22Rv1 (cell line): ENCODE data around the gene MORC3.

Experiments used
- H3K27ac ChIP-seq: fragments of 450-650 bp; 2 replicates; pipeline ENCODE4 v1.5.1; 2017
- CTCF ChIP-seq: fragments of 450-650 bp; IDR thresholded peaks from 2 replicates; pipeline ENCODE4 v1.5.1; 2017; ENCODE audit warnings: mild to moderate bottlenecking
- ZFX ChIP-seq: fragments of 450-650 bp; IDR thresholded peaks from 2 replicates; pipeline ENCODE4 v1.6.1; 2017; ENCODE audit warnings: antibody characterized with exemption, borderline replicate concordance

The MORC3 gene

GRCh38 chr21:36423771-36424433 lies 103.9 kb downstream of the MORC3 start:
- no peak overlapping the region for H3K27ac ChIP-seq
- TF ChIP-seq CTCF, result no peak
- TF ChIP-seq ZFX, result no peak

- TF ChIP-seq CTCF (no peak), ZFX (no peak)
- H3K27ac ChIP-seq, result no peak overlapping the region
Observed at GRCh38 chr21:36424592-36424991, 104.6 kb downstream of the MORC3 start.

- no peak for TF ChIP-seq CTCF
- no peak for TF ChIP-seq ZFX
- no peak overlapping the region for H3K27ac ChIP-seq
Observed at GRCh38 chr21:36425286-36425685, 105.3 kb downstream of the MORC3 start.
